Measurements from ENCODE around the gene CRKL.

The CRKL gene

DNA sequence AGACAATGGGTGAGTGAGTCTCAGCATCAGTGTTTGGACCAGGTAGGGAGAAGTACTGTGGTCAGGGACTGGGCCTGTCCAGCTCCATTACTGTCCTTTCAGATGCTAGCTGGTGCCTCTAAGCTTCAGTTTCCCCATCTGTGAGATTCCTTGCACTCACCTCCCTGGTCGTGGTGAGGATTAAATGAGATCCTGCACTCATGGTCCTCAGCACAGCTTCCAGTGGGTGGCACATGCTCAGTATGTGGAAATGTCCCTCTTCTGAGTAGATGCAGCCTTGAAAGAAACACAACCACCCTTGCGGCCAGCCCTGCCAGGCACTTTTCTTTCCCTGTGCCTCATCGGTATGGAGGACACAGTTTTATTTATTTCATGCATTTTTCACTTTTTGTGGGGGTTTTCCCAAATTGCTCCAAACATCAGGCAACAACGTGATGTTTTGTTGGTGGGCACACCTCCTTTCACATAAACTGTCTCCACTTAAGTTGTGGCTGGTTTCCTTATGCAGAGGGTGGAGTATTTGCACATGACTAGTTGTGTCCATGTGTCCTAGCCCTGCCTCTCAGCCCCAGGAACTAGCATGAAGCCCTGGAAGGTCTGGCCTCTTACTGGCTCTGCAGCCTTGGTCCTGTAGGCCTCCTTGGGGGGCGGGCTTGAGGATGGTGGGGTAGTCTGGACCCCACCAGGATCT lies 66.0 kb downstream of the CRKL start:
- no peak for DNase-seq (ENCODE audit: low spot score)

DNA sequence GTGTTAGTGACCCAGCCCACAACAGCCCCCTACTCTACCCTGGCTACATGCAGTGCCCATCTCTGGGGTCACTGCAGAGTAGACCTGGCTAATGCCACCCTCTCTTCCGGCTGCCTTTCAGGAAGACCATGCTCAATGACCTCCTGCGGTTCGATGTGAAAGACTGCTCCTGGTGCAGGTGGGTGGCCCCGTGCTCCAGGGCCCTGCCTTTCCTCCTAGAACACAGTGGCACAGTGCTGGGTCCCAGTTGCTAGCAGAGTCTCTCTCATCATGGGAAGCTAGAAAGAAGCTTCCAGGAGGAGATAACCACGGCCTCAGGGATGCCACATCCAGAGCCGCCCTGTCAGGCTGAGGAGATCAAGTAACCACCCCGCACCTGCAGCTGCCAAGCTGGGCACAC lies 68.5 kb downstream of the CRKL start:
- no peak for DNase-seq (ENCODE audit: low spot score)

DNA sequence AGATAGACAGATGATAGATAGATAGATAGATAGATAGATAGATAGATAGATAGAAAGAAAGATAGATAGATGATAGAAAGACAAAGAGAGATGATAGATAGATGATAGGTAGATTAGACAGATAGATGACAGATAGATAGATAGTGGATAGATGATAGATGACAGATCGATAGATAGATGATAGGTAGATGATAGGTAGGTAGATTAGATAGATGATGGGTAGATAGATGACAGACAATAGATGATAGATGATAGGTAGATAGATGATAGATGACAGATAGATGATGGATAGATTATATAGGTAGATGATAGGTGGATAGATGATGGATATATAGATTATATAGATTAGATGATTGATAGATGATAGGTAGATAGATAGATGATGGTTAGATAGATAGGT lies 69.2 kb downstream of the CRKL start:
- no peak for DNase-seq (ENCODE audit: low spot score)

DNA sequence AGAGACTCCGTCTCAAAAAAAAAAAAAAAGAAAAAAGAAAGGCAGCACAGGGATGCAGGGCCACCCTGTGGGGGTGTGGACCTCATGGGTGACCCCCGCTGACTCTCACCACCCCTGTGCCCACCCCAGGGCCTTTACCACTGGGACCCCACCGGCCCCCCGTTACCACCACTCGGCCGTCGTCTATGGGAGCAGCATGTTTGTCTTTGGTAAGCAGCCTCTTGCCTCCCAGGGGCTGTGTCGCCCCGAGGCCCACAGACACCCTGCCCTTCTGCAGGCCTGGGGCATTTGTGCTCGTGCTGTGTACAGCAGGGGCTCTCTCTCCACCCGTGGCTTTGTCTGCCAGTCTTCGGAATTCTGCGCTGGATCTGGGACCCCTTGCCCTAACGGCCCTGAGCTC lies 70.2 kb downstream of the CRKL start:
- DNase-seq (ENCODE audit: low spot score): no peak

GRCh38 chr22:20988573-20989322 lies 71.5 kb downstream of the CRKL start:
- no peak for DNase-seq (ENCODE audit: low spot score)

DNA sequence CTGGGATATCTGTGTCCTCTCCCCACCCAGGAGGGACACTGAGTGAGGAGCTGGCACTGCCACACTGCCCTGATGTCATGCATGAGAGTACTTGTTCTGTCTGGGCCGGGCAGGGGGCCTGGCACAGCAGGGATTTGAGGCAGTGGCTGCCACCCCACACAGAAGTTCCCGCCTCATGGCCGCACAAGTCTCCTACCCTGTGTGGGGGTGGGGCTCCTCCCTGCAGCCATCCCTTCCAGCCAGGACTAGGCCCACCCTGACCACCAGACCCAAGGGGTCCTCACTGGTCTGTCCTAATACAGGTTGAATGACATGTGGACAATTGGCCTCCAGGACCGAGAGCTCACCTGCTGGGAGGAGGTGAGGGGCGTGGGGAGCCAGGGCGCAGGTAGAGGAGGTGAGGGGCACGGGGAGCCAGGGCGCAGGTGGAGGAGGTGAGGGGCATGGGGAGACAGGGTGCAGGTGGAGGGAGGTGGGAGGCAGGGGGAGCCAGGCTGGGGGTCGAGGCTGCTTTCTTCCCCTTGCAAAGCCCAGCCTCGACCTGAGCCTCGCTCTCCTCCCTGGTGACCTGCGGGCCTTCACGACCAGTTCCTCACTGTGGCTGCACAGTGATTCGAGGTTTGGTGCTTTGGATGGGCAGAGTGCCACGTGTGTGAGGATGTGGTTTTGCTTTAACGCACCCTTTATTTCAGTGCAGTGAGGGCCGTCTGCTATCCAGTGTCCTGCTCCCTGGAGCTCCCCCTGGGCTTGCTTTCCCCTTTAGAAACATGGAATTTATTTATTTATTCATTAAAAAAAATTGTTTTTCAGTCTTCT lies 72.3 kb downstream of the CRKL start:
- no peak for DNase-seq (ENCODE audit: low spot score)

DNA sequence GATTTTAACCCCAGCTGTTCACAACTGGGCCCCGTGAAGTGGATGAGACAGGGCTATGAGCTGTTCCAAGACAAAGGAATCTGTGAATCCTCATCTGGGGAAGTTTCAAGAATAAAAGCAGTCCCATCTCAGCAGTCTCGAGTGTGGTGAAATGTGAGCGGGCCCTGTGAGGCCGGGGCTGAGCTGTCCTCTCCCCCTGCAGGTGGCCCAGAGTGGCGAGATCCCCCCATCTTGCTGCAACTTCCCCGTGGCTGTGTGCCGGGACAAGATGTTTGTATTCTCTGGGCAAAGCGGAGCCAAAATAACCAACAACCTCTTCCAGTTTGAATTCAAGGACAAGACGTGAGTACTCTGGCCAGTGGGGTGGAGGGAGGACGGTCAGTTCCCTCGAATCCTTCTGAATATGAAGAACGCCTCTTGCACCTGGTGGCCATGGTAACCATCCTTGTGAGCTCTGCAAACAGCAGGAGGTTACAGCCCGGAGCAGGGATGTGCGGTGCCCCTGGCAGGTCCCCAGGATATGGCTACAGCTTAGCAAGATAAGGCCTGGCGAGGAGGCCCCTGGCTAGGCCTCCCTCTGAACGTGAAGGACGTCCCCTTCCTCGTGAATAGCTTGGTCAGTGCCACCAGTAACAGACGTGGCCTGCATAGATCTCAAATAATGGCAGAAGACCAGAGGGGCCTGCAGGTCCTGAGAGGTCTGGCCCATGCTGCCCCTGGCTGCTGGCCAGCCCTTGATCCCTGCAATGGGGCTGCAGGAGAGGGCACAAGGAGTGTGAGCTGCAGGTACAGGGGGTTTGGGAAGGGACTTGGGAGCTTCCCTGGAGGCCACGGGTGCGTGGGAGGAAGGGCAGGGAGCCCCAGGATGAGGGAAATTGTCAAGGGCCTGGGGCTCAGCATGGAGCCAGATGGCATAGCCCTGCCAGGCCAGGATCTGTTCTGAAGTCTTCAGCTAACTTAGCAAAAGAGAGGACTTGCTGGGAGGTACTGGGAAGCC lies 73.3 kb downstream of the CRKL start:
- no peak for DNase-seq (ENCODE audit: low spot score)

DNA sequence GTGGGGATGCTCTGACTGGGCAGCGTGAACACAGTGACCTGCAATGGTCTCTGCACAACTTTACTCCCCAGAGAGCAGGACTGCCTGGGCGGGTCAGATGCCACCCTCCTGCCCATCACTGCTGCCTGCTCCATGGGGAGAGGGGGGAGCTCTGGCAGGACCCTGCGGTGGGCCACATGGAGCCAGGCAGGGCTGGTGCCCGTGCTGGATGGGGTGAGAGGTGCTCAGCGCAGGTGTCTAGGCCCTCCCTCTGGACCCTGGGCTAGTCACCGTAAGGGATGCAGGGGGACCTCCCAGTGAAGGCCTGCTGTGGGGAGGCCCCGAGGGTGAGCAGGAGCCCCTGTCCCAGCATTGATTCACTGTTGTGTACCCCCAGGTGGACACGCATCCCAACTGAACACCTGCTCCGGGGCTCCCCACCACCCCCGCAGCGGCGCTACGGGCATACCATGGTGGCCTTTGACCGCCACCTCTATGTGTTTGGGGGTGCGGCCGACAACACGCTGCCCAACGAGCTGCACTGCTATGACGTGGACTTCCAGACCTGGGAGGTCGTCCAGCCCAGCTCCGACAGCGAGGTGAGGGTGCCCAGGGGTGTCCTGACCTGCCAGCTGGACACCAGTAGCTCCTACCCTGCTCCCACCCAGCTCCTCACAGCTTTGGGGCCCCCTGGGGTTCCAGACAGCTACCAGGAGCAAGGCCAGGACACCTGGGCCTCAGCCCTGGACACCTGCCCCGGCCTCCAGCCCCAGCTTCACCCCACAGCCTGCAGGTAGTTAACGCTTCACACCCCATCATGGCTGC lies 74.2 kb downstream of the CRKL start:
- DNase-seq (ENCODE audit: low spot score): no peak

GRCh38 chr22:20992056-20992442 lies 74.8 kb downstream of the CRKL start:
- DNase-seq (ENCODE audit: low spot score): no peak

DNA sequence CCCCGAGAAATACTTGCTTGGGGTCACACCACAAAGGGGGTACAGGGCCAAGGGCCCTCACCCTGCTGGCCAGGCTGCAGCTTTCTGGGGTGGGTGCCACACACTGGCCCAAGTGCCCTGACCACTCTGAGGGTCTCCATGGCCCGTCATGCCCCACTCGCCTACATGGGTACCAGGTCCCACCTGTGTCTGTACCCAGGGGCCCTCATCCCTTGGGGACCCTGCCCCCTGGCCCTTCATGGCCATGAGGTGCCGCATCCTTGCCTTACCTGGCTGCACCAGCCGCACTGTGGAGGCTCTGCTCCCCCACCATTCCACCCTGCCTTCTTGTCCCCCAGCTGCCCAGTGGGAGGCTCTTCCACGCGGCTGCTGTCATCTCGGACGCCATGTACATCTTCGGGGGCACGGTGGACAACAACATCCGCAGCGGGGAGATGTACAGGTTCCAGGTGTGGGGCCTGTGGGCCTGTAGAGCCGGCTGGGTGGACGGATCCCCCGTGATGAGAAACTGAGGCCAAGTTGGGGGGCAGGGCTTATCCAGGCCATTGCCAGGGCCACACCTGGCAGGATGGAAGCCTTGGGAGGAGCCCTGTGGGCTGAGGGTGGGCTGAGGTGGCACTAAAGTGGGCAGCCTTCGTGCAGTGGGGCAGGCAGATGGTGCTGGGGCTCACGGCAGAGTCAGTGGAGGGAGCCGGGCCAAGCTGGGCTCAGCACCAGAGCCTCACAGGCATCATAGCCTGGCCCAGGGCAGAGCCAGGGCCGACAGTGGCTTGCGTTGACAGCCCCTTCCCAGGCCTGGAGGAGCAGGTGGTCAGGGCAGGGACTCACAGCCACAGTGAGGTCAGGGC lies 75.5 kb downstream of the CRKL start:
- DNase-seq (ENCODE audit: low spot score): no peak

- no peak for DNase-seq (ENCODE audit: low spot score)
Measured at GRCh38 chr22:20993304-20994127, 76.3 kb downstream of the CRKL start.

- DNase-seq (ENCODE audit: low spot score): no peak
Measured at GRCh38 chr22:20994128-20994901, 77.1 kb downstream of the CRKL start.

- DNase-seq (ENCODE audit: low spot score): no peak
Measured at GRCh38 chr22:20994902-20995241, 77.7 kb downstream of the CRKL start.

DNA sequence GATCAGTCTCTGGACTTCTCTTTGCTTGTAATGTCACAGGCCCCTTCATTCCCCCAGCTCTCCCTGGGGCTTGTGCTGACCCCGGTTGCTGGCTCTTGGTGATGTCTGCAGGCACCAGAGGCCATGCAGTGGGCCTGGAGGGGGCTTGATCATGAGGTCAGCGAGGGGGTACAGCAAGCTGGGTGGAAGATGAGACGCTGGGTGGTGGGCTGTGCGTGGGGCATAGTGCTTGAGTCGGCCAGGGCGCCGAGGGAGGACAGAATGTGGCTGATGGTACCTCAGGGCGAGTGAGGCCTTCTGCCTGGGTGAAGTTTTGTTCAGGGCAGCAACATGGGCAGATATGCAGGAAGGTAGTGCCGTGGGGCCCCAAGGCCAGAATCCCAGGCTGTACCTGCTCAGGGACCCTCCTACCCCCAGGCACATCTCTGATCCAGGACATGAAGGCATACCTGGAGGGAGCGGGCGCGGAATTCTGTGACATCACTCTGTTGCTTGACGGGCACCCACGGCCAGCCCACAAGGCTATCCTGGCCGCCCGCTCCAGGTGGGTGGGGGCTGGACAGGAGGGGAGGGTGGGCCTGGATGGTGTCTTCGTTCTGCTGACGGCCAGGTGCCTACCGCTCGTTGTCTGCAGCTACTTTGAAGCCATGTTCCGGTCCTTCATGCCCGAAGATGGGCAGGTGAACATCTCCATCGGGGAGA lies 78.3 kb downstream of the CRKL start:
- no peak for DNase-seq (ENCODE audit: low spot score)

GRCh38 chr22:20996031-20996410 lies 78.8 kb downstream of the CRKL start:
- DNase-seq (ENCODE audit: low spot score): no peak

GRCh38 chr22:20996598-20997535 lies 79.7 kb downstream of the CRKL start:
- no peak for DNase-seq (ENCODE audit: low spot score)
